GM21825 (cell line): Measurements from ENCODE around the gene RAC2.
A peak's percentile ranks its signal among the peaks of the same experiment; 100 is the strongest.

ENCODE experiments used
- ATAC-seq: cut with Tn5 transposase; IDR thresholded peaks from one replicate; pipeline ENCODE4 v1.9.1; 2021; ENCODE audit warnings: mild to moderate bottlenecking, moderate library complexity; ENCODE audit not compliant: unreplicated experiment

The RAC2 gene

DNA sequence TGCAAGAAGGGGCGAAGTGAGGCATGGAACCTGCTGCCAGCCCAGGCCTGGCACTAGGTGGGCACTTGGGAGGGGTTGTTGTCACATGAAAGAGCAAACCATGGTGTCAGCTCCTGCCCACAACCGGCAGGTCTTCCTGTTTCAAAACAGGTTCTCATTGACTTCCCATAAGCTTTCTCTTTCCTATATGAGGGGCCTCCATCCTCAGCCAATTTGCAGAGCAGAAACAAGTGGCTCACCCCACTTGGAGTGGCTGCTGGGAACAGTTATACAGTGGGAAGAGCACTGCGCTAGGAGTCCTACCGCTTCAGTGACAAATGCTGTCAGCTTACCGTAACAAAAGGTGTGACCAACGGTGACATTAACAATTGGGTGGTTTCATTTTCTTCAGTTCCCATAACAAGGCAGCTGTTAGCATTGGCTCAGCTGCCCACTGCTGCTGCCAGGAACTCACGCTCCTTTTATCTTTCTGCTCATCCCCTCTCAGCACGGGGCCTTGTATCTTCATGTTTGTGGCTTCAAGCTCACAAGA lies 21.6 kb downstream of the RAC2 start:
- no peak for ATAC-seq

DNA sequence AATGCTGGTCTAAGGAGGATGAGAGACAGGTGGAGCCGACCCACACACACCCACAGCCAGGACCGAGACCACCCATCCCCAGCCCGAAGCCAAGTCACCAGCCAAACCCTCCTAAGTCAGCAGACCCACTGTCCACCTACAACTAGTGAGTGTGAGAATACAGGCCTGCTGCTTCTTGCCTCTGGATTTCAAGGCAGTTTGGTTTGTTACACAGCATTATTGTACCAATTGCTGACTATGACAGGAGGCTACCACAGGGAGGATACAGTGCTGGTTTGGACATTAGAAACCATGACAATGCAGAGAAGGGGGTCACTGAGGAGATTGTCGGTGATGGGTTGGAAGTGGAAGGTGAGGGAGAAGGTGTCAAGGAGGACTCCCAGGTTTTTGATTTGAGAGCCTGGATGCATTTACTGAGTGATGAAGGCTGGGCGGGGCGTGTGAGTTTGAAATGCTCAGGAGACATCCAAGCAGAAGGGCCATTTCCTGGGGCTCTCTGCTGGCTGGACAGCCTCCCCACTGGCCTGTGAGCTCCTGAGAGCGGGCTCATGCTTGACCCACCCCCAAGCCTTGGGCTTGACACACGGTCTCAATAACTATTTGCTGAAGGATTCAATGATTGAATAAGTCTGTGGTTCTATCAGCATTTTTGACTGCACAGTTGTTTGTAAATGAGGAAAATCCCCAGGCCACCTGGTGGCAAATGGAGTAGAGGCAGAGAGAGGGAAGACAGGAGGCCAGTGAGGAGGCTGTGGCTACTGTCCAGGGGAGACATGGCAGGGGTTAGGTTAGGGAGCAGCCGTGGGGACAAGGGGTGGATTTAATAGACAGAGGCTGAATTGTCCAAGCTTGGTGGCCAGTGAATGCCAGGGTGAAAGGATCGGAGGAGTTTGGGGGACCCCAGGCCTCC lies 22.4 kb downstream of the RAC2 start:
- no peak for ATAC-seq

DNA sequence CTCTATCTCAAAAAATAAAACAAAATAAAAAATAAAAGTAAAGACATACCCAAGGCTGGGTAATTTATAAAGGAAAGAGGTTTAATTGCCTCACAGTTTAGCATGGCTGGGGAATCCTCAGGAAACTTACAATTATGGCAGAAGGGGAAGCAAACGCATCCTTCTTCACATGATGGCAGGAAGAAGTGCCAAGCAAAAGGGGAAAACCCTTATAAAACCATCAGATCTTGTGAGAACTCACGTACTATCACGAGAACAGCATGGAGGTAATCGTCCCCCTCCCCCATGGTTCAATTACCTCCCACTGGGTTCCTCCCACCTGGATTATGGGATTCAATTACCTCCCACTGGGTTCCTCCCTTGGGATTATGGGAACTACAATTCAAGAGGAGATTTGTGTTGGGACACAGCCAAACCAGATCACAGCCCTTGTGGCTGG lies 23.5 kb downstream of the RAC2 start:
- ATAC-seq, result no peak

DNA sequence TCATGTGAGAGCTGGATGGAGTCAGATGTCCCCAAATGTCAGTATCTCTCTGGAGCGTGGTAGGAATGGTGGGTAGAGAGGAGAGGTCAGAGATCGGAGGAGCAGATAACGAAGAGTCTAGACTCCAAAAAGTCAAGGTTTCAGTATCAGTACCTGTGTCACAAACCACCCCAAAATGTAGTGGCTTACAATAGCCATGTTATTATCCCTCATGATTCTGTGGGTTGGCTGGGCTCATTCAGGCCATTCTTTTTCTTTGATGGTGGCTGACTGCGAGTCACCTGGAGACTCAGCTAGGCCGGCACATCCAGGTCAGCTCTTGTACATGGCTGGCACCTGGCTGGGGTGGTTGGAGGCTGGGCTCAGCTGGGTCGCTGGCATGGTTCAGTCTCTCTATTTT lies 24.5 kb downstream of the RAC2 start:
- ATAC-seq, result no peak

DNA sequence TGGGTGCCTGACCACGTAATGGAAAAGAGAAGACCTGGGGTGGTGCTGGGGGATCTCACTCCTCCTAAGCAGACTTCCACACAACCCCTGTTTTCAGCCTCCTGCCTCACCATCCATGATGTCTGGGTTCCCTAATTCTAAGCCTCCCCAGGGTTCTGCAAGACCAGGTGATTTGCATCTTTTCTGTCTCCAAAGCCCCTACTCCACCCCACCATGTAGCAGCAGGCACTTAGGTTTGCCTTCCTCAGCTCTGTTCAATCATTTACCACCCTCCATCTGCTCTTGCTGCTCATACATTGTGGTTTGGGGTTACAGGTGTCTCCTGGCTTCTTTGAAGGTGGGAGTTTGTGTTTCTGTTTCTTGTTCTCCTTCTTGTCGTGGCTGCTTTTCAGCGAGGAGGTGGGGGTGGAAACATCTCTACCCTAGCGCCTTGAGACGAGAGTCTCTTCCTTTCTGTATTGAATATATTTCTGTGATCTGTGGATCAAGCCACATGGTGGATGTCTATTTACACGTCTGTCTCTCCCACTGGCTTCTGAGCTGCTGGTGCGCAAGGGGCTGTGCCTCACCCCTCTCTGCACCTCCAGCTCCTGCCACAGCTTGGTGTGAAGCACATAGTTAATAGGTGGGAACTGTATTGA lies 25.2 kb downstream of the RAC2 start:
- peak; percentile 80 for ATAC-seq

DNA sequence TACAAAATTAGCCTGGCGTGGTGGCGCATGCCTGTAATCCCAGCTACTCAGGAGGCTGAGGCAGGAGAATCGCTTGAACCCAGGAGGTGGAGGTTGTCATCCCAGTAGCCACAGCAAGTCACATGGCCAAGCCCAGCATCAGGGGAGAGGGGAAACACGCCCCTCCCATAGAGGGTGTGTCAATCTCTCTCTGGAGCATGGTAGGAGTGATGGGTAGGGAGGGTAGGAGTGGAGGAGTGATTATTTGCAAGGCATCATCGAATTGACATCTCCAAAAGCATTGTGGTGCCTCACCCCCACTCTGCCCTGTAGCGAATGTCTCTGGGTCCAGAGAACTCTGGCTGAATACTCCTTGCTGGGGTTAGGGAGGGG lies 25.7 kb downstream of the RAC2 start:
- ATAC-seq, result no peak

DNA sequence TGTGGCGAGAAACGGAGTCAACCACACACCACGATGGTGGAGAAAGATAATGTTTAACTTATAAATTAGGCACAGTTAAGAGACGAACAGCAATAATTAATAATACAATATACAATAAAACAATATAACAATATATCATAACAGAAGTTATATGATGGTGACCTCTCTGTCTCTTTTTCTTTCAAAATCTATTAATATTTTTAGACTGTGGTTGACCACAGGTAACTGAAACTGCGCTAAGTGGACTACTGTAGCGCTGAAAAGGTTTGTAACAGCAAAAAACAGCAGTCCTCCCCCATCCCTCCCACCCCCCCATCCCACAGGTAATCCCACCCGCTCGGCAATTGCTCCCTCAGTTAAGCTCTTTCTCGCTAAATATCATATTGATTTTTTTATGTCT lies 28.2 kb downstream of the RAC2 start:
- no peak for ATAC-seq

DNA sequence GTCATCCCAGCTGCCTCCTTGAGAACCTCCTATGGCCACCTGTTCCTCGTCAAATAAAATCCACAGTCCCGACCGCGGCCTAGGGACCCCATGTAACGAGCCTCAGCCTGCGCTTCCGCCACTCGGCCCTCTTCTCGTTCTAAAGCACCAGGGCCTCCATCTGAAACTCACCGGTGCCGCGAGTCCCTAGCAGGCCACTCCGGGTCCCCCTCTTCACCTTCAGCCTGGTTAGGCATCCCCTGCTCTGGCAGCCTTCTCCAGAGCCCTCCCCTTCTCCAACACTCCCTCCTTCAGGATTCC lies 29.4 kb downstream of the RAC2 start:
- ATAC-seq, result no peak

DNA sequence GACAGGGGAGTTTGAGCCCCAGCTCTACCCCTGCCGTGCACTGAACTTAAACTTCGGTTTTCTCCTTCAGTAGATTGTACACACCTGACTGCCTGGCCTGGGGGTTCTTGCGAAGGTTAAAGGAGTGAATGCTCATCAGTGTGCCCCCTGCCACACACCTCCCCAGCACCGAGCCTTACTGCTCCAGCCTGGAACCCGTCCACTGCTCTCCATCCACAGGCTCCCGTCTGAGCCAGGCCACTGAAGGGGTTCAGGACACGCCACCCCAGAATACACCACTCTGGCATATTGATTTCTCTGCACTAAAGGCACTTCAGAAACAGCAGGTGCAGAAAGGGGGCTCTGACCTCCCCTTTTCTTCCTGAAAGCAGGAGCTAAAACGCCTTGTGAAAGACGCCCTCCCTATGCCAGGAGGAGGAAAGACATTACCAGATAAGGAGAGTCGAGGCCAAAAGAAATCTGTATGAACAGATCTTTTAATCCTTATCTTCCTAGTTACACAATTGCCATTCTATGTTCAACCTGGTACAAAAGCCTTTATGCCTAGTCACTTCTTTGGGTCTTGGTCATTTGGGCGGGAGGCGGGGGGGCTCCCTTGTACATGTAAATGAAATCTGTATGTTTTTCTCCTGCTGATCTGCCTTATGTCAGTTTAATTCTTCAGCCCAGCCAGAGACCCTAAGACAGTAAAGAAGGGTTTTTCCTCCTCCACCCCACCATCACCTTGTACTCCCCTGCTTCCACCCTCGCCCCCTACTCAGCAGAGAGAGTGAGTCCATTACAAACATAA lies 29.9 kb downstream of the RAC2 start:
- ATAC-seq, result no peak

DNA sequence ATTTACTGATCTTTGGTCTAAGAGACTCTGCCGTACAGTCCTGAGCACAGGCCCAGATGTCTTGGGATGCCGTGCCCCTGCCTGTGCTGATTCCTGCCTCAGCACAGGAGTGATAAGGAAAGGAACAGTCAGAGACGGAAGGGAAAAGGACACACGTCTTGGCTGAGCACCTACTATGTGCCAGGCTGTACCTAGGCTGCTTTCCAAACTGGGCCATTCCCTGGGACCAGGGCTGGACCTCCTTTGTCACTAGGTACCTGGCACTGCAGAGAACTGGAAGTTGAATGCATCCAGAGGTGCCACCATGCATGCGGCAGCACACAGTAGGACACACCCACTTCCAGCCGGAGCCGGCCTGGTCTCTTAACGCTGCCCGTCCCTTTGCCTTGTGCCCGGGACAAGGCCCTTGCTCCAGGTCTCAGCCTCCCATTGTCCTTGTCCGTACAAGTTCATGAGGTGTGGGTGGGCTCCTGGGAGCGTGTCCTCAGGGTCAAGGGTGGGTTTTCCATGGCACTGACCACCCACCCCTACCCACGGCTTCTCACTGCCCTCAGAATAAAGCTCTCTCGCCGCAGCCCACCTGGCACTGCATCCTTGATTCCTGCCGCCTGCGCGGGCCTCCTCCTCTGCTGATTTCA lies 30.7 kb downstream of the RAC2 start:
- ATAC-seq, result no peak

DNA sequence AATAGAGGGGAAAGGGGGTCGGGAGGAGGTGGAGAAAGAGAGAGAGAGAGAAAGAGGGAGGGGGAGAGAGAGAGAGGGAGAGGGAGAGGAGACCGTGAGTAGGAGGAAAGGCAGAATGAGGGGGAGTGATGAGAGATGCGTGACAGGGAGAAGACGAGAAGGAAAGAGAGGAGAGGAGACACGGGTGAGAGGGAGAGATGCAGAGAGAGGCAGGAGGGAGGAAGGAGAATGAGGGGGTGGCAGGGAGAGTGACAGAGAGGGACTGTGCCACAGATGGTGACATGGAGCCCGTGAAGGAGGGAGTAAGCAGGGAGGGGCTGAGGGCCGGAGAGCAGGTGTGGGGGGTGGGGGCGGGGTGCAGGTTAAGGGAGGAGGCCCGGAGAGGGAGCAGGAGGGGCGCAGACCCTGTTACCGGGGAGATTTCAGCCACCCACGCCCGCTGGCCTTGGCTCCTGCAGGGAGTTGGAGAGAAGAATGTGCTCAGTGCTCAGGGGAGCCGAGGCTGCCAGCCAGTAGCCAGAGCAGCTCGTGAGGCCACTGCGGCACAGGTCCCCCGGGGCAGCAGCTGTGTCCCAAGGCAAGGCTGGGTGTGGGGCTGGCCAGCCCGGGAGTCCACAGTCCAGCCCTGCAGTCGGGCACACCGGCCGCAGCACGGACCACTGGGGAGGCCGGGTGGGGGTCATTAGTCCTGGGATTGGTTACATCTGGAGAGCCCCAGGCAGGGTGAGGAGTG lies 31.7 kb downstream of the RAC2 start, which contains the start of gene SSTR3:
Gene SSTR3 (minus strand): TSS at position 304 of the 733 bp plus-strand sequence. CDS start 4,674 bp downstream, outside the sequence.
- ATAC-seq, result no peak

DNA sequence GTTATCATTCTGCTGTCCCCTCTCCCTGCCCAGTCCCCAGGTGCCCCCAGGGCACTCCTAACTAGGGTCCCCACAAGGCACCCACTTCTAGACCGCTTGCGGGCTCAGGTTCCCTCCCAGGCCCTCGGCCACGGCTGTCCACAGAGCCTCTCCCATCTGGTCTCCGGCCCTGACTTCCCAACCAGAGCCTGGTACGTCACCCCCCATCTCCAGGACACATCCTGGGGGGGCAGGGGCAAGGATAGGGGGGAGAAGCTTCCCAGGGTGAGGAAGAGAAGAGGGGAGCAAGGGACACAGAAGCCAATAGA lies 32.2 kb downstream of the RAC2 start:
- ATAC-seq, result no peak

DNA sequence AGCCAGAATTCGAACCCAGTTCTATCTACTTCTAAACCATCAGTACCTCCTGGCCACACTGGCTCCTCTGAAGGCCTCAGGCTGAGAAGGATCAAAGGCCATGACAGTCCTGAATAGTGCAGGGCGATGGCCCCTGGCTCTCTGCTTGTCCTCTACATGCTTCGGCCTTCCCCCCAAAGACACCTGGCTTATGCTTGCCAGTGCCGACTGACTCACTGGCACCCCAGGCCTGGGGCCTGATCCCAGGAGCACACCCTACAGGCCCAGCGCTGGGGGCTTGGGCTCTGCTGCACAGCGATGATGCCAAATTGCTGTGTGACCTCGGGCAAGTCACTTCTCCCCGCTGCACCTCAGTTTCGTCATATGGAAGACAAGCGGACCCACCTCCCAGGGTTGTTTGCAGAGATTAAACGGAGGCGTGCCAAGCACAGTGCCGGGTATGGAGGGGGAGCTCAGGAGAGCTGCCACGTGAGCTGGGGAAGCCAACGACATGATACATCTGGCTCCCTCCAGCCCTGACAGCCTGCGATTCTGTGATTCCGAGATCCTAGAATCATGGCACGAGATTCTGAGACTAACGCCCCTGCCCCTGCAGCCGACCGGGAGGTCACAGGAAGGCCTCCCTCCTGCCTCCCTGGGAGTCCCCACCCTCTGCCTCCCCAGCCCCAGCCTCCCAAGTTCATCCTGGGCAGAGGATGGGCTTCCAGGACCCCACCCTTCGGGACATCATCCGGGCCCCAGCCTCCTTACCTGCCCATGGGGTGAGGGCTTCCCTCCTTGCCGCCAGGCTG lies 32.8 kb downstream of the RAC2 start:
- no peak for ATAC-seq

DNA sequence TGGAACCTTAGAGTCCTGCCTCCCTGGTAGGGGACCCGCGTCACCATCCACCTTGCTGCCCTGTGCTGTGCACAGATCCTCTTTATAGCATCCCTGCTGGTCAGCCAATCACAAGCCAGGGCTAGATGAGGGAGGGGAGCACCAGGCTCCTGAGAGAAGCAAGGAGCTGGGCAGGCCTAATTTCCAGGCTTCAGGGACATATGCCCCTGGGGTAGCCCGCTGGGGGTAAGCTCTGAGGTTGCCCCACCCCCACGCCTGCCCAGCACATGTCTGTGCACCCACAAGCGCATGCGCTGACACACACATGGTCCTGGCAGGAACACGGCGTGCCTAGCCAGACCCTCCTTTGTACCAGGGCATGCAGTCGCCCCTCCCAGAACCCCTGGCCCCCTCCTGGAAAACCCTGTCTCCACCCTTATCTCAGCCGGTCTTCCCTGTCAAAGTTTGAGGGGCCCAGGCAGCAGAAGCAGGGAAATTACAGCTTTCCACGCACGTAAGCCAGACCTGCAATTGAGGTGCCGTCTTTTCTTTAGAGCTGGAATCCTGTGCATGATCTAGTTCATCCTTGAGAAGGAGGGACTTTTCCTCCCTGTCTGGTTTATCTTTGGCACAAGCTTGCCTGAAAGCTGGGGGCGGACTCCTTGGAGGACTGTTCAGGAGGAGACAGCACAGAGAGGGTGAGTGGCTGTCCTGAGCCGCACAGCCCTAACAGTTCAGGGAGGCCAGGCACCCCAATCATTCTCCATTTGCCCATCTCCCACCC lies 33.8 kb downstream of the RAC2 start:
- no peak for ATAC-seq

DNA sequence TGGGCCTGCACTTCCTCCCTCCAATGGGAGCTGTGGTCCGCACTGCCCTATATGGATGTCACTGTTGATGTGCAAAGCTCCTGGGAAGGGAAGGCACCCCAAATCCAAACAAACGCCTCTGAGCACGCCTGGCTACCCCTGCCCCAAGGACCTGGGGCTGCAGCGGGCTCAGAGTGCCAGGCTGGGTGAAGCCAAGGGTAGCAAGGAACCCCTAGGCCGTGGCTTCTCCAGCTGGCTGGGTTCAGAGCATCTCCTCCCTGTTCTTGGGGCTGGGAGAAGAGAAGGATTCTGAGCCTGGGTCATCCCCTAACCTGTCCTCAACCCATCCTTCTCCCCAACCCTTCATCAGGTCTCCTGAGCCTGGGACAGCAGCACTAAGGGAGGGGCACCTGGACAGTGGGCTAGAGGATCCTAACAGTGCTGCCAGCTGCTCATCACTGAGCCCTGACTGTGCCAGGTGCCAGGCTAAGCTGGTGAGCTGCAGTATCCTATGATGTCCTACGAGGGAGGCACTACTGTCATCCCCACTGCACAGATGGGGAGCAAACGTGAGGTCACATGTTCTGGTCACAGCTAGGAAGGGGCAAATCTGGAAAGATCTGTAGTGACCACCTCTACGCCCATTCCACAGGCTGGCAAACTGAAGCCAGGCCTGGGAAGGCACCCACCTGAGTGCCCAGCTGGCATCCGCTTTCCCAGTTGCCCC lies 34.8 kb downstream of the RAC2 start:
- no peak for ATAC-seq

DNA sequence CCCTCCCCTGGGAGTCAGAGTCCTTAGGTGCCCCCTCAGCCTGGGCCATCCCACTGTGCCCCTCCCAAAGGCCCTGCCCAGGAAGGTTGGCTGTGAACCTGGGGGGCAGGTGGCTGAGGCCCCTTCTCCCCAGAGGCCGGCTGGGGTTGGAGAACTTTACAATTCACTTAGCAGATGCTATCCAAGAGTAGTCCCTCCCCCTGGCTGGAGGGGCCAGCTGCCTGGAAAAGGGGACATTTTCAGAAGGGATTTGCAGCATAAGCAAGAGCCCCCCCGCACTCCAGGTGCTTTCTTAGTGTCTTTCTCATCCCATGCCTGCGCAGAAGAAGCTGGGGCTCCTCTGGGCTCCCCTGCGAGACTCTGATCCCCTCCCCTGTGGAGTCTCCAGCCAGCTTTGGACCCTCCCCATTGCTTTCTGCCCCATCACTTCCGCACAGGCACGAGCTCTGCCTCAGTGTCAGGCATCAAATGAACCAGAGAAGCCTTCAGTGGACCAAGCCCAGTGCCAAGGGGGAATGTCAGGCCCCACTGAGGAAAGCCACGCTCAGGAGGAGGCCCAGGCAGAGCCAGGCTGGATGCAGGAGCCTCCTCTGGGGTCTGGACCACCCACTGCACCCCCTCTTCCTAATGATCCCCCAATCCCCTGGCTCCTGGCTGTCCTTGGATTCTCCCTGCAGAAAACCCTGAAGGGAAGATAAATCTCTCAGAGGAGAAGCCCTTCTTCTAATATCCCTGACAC lies 35.5 kb downstream of the RAC2 start:
- ATAC-seq, result no peak

DNA sequence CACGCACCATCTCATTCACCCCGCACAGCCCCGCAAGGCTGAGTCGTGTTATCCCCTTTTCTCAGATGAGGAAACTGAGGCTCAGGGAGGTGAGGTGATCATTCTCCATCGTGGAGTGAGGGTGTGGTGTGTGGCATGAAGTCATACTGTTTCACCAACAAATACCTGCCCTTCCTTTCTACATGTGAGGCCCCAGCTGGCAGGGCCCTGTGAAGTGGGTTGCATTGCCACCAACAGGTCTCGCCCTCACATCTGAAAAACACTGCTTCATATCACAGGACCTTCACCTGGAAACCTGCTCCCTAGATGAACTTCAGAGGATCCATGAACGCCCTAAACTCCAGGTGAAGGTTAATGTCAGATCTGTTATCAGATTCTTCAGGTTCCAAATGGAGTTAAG lies 36.1 kb downstream of the RAC2 start:
- ATAC-seq, result no peak
